ENCODE data around the gene RABEP2. TPM values are rescaled to one million over a fixed set of nuclear protein-coding genes. Genes with fewer than 3 reads are reported as not detected.
A peak's percentile ranks its signal among the peaks of the same experiment; 100 is the strongest.

Gene RABEP2
- total RNA-seq, 2 experiments from 2014 or later: 84.8 to 87.2 TPM

GRCh38 chr16:28923652-28924398, 1.2 kb downstream of the RABEP2 start:
- peaks cover 29% of the 10 kb centered on the region; the same call in 1 of the 2 replicates for H3K79me2 ChIP-seq (ENCODE audit: insufficient read depth, low read depth, low read length)
- H3K4me1 ChIP-seq (ENCODE audit: insufficient read depth, low read length, poor library complexity, severe bottlenecking): peaks cover 59% of the 10 kb centered on the region
- TF ChIP-seq CTCF (conservative IDR thresholded peaks at IDR 0.05; ENCODE audit: low read length): no peak
- no peak for TF ChIP-seq EZH2phosphoT487 (IDR thresholded peaks at IDR 0.05; ENCODE audit: borderline replicate concordance, low read depth, low read length)
- intact Hi-C loops (cut with micrococcal nuclease; ENCODE audit: unreplicated experiment): loop anchor here (1.0 to 2.0 kb wide), 3 partner anchors 8 to 21 kb away; no protein-coding TSS in a partner anchor
- TSS peak; percentile 68 for BruUV-seq (replicated peaks)
- H3K9me3 ChIP-seq (ENCODE audit: low read length): peaks cover 6% of the 10 kb centered on the region; the same call in 1 of the 2 replicates
- H3K36me3 ChIP-seq (ENCODE audit: insufficient read depth, low read length): peaks cover 41% of the 10 kb centered on the region
- no peak overlapping the region for H2AFZ ChIP-seq (ENCODE audit: low read length)
- peak overlapping the region; percentile 100 for H3K27ac ChIP-seq (ENCODE audit: low read depth, low read length, poor library complexity, severe bottlenecking)
- ChIA-PET CTCF (ENCODE audit: unreplicated experiment) (interaction anchor here (0.7 to 2.6 kb wide), 5 partner anchors 9 to 39 kb away, joined by 4 to 18 read pairs (median 8); no protein-coding TSS in a partner anchor), POLR2A (interaction anchor here (0.6 to 3.1 kb wide), 13 partner anchors 8 to 112 kb away, joined by 3 to 37 read pairs (median 5); partner anchors contain the start of genes ATXN2L, CD19 and SH2B1)
- H3K4me3 ChIP-seq (ENCODE audit: low read depth, low read length, poor library complexity, severe bottlenecking): peak overlapping the region; percentile 77
- H4K20me1 ChIP-seq (ENCODE audit: insufficient read depth, low read length): no peaks in the 10 kb centered on the region
- H3K4me2 ChIP-seq (ENCODE audit: low read length): peak overlapping the region; percentile 100
- no peaks in the 10 kb centered on the region for H3K9me2 ChIP-seq (ENCODE audit: insufficient read depth, low read length)
- DNase-seq (ENCODE audit: low spot score): peak; percentile 94

GRCh38 chr16:28923231-28923587, 1.8 kb downstream of the RABEP2 start:
- intact Hi-C loops (cut with micrococcal nuclease; ENCODE audit: unreplicated experiment): no loop called here
- BruUV-seq (replicated peaks): no TSS peak
- Histone ChIP-seq H3K9me3 (ENCODE audit: low read length) (peaks cover 6% of the 10 kb centered on the region; the same call in 1 of the 2 replicates), H3K9me2 (ENCODE audit: insufficient read depth, low read length) (no peaks in the 10 kb centered on the region), H3K79me2 (ENCODE audit: insufficient read depth, low read depth, low read length) (peaks cover 29% of the 10 kb centered on the region; the same call in 1 of the 2 replicates), H3K4me1 (ENCODE audit: insufficient read depth, low read length, poor library complexity, severe bottlenecking) (peaks cover 53% of the 10 kb centered on the region), H3K4me3 (ENCODE audit: low read depth, low read length, poor library complexity, severe bottlenecking) (peak overlapping the region; percentile 77), H4K20me1 (ENCODE audit: insufficient read depth, low read length) (no peaks in the 10 kb centered on the region), H3K36me3 (ENCODE audit: insufficient read depth, low read length) (peaks cover 47% of the 10 kb centered on the region), H3K27ac (ENCODE audit: low read depth, low read length, poor library complexity, severe bottlenecking) (peak overlapping the region; percentile 100), H2AFZ (ENCODE audit: low read length) (no peak overlapping the region), H3K4me2 (ENCODE audit: low read length) (peak overlapping the region; percentile 100)
- TF ChIP-seq CTCF (conservative IDR thresholded peaks at IDR 0.05; ENCODE audit: low read length): no peak
- TF ChIP-seq EZH2phosphoT487 (IDR thresholded peaks at IDR 0.05; ENCODE audit: borderline replicate concordance, low read depth, low read length): no peak
- DNase-seq (ENCODE audit: low spot score): peak; percentile 47
- ChIA-PET POLR2A (interaction anchor here (0.7 to 3.1 kb wide), 10 partner anchors 9 to 101 kb away, joined by 3 to 37 read pairs (median 6); partner anchors contain the start of genes ATXN2L, CD19 and SH2B1), CTCF (ENCODE audit: unreplicated experiment) (interaction anchor here (0.7 to 2.6 kb wide), 4 partner anchors 9 to 39 kb away, joined by 4 to 18 read pairs (median 12); no protein-coding TSS in a partner anchor)

All from OCI-LY7 (cell line).